NT2/D1 (cell line): ENCODE data around the gene CAMK2A.

Source experiments
- DNase-seq: peaks from one replicate; pipeline ENCODE4 v3.0.0-alpha.2; 2011; ENCODE audit warnings: low read depth, low spot score
- H3K27me3 ChIP-seq: 2 replicates; pipeline ENCODE4 v1.6.0; 2011; ENCODE audit warnings: mild to moderate bottlenecking; ENCODE audit not compliant: insufficient read length, insufficient read depth
- H3K36me3 ChIP-seq: 2 replicates; pipeline ENCODE4 v1.6.1; 2011; ENCODE audit warnings: mild to moderate bottlenecking, low read length, mixed read lengths; ENCODE audit not compliant: insufficient read depth, insufficient read length
- H3K4me1 ChIP-seq: 2 replicates; pipeline ENCODE4 v1.5.1; 2011; ENCODE audit not compliant: insufficient read depth, insufficient read length
- H3K4me3 ChIP-seq: 2 replicates; pipeline ENCODE4 v1.5.1; 2011; ENCODE audit warnings: low read depth; ENCODE audit not compliant: insufficient read length
- H3K9ac ChIP-seq: 2 replicates; pipeline ENCODE4 v1.6.0; 2011; ENCODE audit warnings: low read depth; ENCODE audit not compliant: insufficient read length
- H3K9me3 ChIP-seq: 2 replicates; pipeline ENCODE4 v1.5.1; 2011; ENCODE audit warnings: mild to moderate bottlenecking, low read length; ENCODE audit not compliant: insufficient read depth
- SUZ12 ChIP-seq: IDR thresholded peaks from 2 replicates; pipeline ENCODE4 v1.6.1; 2011; ENCODE audit not compliant: insufficient read length, insufficient read depth; ENCODE audit errors: extremely low read depth
- YY1 ChIP-seq: IDR thresholded peaks from 2 replicates; pipeline ENCODE4 v1.6.1; 2011; ENCODE audit not compliant: insufficient read length, insufficient read depth
- ZNF274 ChIP-seq: IDR thresholded peaks from 2 replicates; pipeline ENCODE4 v1.6.1; 2011; ENCODE audit warnings: mild to moderate bottlenecking, low read depth, low read length

The CAMK2A gene

GRCh38 chr5:150245111-150245789 lies 44.3 kb downstream of the CAMK2A start:
- no peak for TF ChIP-seq SUZ12
- TF ChIP-seq YY1 = no peak
- TF ChIP-seq ZNF274 = no peak
- DNase-seq = no peak

GRCh38 chr5:150244209-150244608 lies 45.4 kb downstream of the CAMK2A start:
- H3K9ac ChIP-seq = no peak overlapping the region
- no peaks in the 10 kb centered on the region for H3K27me3 ChIP-seq
- H3K36me3 ChIP-seq = no peaks in the 10 kb centered on the region
- H3K4me1 ChIP-seq = no peaks in the 10 kb centered on the region
- no peak for DNase-seq
- no peaks in the 10 kb centered on the region for H3K9me3 ChIP-seq
- TF ChIP-seq SUZ12 = no peak
- no peak for TF ChIP-seq ZNF274
- no peak for TF ChIP-seq YY1
- H3K4me3 ChIP-seq = no peak overlapping the region

More at GRCh38 chr5:150245111-150245789, 44.3 kb downstream of the CAMK2A start:
- H3K9ac ChIP-seq = no peak overlapping the region
- H3K4me1 ChIP-seq = no peaks in the 10 kb centered on the region
- H3K27me3 ChIP-seq = no peaks in the 10 kb centered on the region
- H3K4me3 ChIP-seq = no peak overlapping the region
- no peaks in the 10 kb centered on the region for H3K9me3 ChIP-seq
- no peaks in the 10 kb centered on the region for H3K36me3 ChIP-seq

- TF ChIP-seq SUZ12 = no peak
- DNase-seq = no peak
- Histone ChIP-seq H3K36me3 (no peaks in the 10 kb centered on the region), H3K9me3 (no peaks in the 10 kb centered on the region), H3K4me3 (no peak overlapping the region), H3K27me3 (no peaks in the 10 kb centered on the region), H3K4me1 (no peaks in the 10 kb centered on the region), H3K9ac (no peak overlapping the region)
Measured at GRCh38 chr5:150243590-150243989, 46.0 kb downstream of the CAMK2A start.

GRCh38 chr5:150242251-150242894 lies 47.2 kb downstream of the CAMK2A start:
- TF ChIP-seq YY1 (no peak), SUZ12 (no peak), ZNF274 (no peak)
- no peak overlapping the region for H3K4me3 ChIP-seq
- H3K9ac ChIP-seq = no peak overlapping the region
- no peak for DNase-seq
- H3K9me3 ChIP-seq = no peaks in the 10 kb centered on the region
- no peaks in the 10 kb centered on the region for H3K4me1 ChIP-seq
- H3K27me3 ChIP-seq = no peaks in the 10 kb centered on the region
- H3K36me3 ChIP-seq = no peaks in the 10 kb centered on the region

DNA sequence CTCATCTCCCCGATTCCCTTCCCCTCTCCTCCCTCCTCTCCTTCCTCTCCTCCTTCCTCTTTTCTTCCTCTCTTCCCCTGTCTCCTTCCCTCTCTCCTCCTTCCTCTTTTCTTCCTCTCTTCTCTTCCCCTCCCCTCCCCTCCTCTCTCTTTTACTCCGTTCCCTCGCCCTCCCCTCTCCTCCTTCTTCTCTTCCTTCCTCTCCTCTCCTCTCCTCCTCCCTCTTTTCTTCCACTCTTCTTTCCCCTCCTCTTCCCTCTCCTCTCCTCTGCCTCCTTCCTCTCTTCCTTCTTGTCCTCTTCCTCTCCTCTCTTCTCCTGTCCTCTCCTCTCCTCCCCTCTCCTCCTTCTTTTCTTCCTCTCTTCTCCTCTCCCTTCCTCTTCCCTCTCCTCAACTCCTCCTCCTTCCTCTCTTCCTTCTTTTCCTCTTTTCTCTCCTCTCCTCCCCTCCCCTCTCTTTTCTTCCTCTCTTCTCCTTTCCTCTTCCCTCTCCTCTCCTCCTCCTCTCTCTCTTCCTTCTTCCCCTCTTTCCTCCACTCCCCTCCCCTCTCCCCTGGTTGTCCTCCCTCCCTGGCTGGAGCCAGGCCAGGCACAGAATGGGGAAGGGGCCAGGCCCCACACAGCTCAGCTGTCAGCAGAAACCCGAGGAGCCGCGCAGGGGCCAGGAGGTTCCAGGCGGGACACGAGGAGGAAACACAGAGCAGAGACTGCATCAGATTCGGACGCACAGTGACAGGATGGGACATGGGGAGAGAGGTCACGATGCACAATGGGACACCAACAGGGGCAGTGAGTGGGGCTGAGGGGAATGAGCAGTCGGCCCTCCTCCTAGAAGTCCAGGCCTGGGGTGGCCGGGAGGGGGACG lies 48.0 kb downstream of the CAMK2A start:
- H3K9me3 ChIP-seq = no peaks in the 10 kb centered on the region
- DNase-seq = no peak
- H3K4me3 ChIP-seq = no peak overlapping the region
- no peaks in the 10 kb centered on the region for H3K4me1 ChIP-seq
- TF ChIP-seq YY1 (no peak), SUZ12 (no peak), ZNF274 (no peak)
- no peaks in the 10 kb centered on the region for H3K27me3 ChIP-seq
- H3K9ac ChIP-seq = no peak overlapping the region
- no peaks in the 10 kb centered on the region for H3K36me3 ChIP-seq

DNA sequence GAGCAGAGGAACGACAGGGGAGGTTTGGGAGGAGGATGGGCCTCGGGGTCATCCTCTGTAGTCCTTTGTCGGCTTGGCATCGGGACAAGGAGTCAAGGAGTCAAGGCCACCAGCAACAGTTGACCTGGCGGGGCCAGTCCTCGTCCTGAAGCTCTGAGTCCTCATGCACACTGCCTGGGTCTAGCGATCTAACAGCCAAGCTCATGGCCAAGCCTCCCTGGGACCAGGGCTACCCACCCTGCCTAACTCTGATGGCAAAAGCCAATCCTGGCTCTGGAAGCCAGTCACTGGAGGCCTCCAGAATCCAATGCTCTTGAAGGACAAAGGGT lies 49.8 kb downstream of the CAMK2A start:
- Histone ChIP-seq H3K36me3 (no peaks in the 10 kb centered on the region), H3K4me1 (no peaks in the 10 kb centered on the region), H3K9me3 (no peaks in the 10 kb centered on the region), H3K9ac (no peak overlapping the region), H3K27me3 (no peaks in the 10 kb centered on the region), H3K4me3 (no peak overlapping the region)
- no peak for DNase-seq
- no peak for TF ChIP-seq SUZ12
- TF ChIP-seq YY1 = no peak
- no peak for TF ChIP-seq ZNF274

DNA sequence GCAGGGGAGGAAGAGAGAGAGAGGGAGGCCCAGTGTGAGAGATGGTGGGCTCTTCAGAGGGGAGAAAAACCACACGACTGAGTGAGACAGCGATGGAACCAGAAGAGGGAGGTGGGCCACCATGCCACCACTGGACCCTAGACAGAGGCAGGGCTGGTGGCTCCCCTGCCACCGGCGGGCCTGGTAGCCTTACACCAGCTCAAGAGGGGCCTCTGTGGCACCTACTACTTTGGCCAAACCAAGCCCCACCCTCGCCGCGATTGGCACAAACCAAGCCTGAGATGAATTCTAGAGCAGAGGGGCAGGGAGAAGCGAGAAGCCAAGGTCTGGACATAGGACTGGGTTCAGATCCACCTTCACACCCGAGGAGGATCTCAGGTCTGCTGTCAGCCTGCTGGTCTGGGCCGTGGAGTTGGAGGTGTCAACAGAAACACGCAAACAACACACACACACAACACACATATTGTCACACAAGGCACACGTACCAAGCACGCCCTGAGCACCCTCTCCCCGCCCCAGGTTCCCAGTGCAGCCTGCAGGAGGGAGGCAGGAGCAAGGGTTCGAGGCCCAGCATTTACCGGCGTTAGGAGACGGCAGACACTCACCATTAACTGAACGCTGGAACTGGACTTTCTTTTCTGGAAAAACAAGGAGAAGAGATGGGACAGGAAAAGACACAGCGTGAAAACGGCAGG lies 50.3 kb downstream of the CAMK2A start:
- H3K4me1 ChIP-seq = no peaks in the 10 kb centered on the region
- no peak for DNase-seq
- H3K9me3 ChIP-seq = no peaks in the 10 kb centered on the region

More for the DNA sequence above, 50.3 kb downstream of the CAMK2A start:
- no peaks in the 10 kb centered on the region for H3K36me3 ChIP-seq
- H3K4me3 ChIP-seq = no peak overlapping the region
- no peak for TF ChIP-seq SUZ12
- TF ChIP-seq ZNF274 = no peak
- no peak for TF ChIP-seq YY1
- H3K9ac ChIP-seq = no peak overlapping the region
- H3K27me3 ChIP-seq = no peaks in the 10 kb centered on the region
